ENCODE data around the gene WNT7A. TPM values are rescaled to one million over a fixed set of nuclear protein-coding genes. Genes with fewer than 3 reads are reported as not detected.
"Not testable (repeated sequence)": the region's sequence is repeated elsewhere in the genome, so short reads cannot be mapped to it uniquely, and the experiment has no call there.

The WNT7A gene
- polyA plus RNA-seq, 1 donor = not detected

GRCh38 chr3:13865106-13865505, 14.8 kb downstream of the WNT7A start:
- DNase-seq = no peak

GRCh38 chr3:13863965-13864595, 15.8 kb downstream of the WNT7A start:
- DNase-seq = no peak

GRCh38 chr3:13863382-13863952, 16.4 kb downstream of the WNT7A start:
- no peak for DNase-seq

- no peak for DNase-seq
These were observed 18.4 kb downstream of the WNT7A start for GRCh38 chr3:13861461-13861860.

GRCh38 chr3:13860001-13860400, 19.9 kb downstream of the WNT7A start:
- no peak for DNase-seq

- no peak for DNase-seq
These were observed 20.9 kb downstream of the WNT7A start for GRCh38 chr3:13858768-13859520.

- no peak for DNase-seq
These were observed 22.0 kb downstream of the WNT7A start for GRCh38 chr3:13857702-13858380.

- DNase-seq = not testable (repeated sequence)
These were observed 23.2 kb downstream of the WNT7A start for GRCh38 chr3:13856628-13857027.

GRCh38 chr3:13856006-13856405, 23.9 kb downstream of the WNT7A start:
- no peak for DNase-seq

- DNase-seq = no peak
These were observed 25.4 kb downstream of the WNT7A start for GRCh38 chr3:13854492-13854891.

GRCh38 chr3:13853978-13854296, 25.9 kb downstream of the WNT7A start:
- no peak for DNase-seq

- DNase-seq = no peak
These were observed 26.5 kb downstream of the WNT7A start for GRCh38 chr3:13853256-13853977.

- no peak for DNase-seq
These were observed 27.2 kb downstream of the WNT7A start for GRCh38 chr3:13852638-13853009.

GRCh38 chr3:13851997-13852637, 27.8 kb downstream of the WNT7A start:
- no peak for DNase-seq

- DNase-seq = no peak
These were observed 28.6 kb downstream of the WNT7A start for GRCh38 chr3:13851091-13851849.

- no peak for DNase-seq
These were observed 29.5 kb downstream of the WNT7A start for GRCh38 chr3:13850161-13850945.

- no peak for DNase-seq
These were observed 30.9 kb downstream of the WNT7A start for GRCh38 chr3:13849018-13849417.

- no peak for DNase-seq
These were observed 32.9 kb downstream of the WNT7A start for GRCh38 chr3:13846716-13847570.

GRCh38 chr3:13846238-13846637, 33.6 kb downstream of the WNT7A start:
- no peak for DNase-seq

- no peak for DNase-seq
These were observed 34.1 kb downstream of the WNT7A start for GRCh38 chr3:13845806-13846205.

All from hindlimb muscle (tissue), 1 donor.